Ureter (tissue), 1 donor: ENCODE results near the gene BCAS2. TPM values are rescaled to one million over a fixed set of nuclear protein-coding genes. Genes with fewer than 3 reads are reported as not detected.

Source experiments
- DNase-seq: peaks from one replicate; pipeline ENCODE4 v3.0.0-alpha.2; 2020; ENCODE audit warnings: low spot score
- total RNA-seq: library from RNA; stranded (reverse); gene quantifications from one replicate; pipeline ENCODE4 v1.2.4, GENCODE V29; 2023
- donor health status: DM: yes; HTN: yes; CAD: no.

Gene BCAS2
- total RNA-seq, 1 donor from 2014 or later: 46.0 TPM

DNA sequence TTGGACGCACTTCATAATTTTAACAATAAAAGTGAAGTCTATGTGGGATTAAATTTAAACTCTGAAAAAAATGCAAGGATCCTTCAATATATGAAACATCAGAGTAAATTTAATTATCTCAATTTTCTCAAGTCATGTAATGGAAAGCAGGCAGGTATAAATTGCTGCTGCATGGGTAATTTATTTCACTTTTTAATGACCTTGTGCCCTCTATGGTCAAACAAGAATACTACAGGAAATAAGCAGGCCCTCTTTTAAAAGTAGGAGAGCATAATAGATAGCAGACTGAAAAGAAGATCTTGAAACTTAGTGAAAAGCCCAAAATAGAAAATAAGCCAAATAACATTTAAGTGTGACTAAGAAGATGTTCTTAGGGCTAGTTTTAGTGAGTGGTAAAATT lies 22.9 kb downstream of the BCAS2 start:
- no peak for DNase-seq

DNA sequence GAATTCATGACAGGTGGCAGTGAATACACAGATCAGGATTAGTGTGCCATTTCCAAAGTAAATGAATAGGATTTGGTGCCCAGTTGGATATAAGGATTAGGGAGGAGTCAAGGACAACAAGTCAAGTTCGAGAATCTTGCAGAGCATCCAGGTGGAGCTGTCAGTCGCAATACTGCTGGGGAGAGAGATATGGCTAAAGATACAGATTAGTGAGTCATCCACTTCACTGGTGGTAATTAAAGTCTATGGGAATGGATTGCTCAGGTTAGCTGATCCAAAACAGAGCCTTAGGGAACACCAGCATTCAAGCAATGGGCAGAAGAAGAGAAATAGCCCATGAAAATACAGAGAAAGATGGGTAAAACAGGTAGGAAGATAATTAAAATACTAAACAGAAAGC lies 26.8 kb downstream of the BCAS2 start:
- DNase-seq: no peak

GRCh38 chr1:114552106-114552639 lies 29.2 kb downstream of the BCAS2 start:
- DNase-seq: no peak

DNA sequence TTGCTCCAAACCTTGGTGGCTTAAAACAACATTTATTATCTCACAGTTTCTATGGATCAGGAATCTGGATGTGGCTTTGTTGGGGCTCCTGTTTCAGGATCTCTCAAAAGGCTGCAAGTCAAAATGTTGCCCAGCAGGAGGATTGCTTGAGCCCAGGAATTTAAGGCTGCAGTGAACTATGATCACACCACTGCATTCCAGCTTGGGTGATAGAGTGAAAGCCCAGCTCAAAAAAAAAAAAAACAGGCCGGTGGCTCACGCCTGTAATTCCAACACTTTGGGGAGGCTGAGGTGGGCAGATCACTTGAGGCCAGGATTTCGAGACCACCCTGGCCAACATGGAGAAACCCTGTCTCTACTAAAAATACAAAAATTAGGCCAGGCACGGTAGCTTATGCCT lies 30.0 kb downstream of the BCAS2 start:
- DNase-seq: no peak

GRCh38 chr1:114550336-114550735 lies 31.1 kb downstream of the BCAS2 start:
- no peak for DNase-seq

DNA sequence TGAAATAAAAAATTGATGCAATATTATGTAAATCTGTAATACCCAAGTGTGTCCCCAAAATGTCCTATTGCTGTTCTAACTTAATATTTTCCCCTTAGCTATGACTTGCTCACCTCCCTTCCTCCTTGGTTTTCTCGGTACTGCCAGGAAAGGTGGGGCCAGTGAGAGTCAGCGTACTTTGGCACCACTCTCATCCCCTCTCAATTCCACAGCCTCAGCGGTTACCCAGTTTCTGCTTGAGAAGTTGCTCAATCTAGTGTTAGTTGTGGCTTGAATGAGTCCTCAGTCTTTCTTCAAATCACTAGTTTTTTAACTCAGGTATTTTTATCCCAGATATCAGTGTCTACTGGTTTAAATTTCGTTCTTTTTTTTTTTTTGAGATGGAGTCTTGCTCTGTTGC lies 32.3 kb downstream of the BCAS2 start:
- no peak for DNase-seq

DNA sequence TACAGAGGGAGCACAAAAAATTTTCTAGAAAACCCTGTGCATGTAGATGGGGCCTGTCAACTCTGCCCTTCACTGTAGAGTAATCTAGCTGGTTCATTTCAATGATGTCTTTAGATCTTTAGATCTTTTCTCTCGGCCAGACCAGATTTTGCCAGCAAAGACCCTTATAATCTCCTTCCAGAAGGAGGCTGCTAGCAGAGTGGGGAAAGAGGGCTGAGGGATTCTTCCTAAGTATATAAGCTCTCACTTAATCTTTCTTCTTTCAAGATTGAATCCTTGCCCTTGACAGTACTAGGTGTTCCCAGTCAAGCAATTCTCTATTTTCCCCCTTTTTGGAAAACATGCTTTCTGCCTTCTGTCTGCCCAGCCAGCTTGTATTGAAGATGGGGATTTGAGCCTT lies 34.3 kb downstream of the BCAS2 start:
- DNase-seq: no peak

DNA sequence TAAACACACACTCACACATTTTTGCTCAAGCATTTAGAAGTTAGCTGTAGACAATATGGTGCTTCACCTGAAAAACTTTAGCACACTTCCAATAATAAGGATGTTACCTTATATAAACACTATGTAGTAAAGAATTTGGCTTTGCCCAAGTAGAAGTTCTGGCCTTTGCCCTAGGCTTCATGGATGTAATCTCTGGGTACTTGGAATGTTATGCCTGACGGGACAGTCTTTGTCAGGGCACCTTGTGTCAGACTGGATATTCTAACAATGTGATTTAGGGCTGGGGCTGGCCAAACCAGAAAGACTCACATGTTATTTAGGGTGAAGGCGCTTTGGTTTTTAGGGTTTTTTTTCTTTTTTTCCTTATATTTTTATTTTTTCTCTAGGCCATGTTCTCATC lies 35.6 kb downstream of the BCAS2 start:
- no peak for DNase-seq

DNA sequence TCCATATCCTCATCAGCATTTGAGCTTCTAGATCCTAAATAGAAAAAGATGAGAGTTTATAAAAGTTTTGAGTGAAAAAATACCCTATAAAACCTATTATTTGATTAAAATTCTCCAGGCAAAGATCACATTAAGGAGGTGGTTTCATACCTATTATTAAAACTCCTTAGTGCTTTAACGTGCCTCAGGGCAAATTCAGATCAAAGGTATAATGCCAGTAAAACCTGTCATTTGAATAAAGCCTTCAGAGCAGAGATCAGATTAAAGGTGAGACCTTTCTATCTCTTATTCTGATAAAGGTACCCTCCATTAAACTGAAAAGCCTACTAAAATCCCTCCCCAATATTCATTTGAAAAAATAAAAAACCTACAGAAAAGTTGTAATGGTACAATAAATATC lies 36.1 kb downstream of the BCAS2 start:
- no peak for DNase-seq

DNA sequence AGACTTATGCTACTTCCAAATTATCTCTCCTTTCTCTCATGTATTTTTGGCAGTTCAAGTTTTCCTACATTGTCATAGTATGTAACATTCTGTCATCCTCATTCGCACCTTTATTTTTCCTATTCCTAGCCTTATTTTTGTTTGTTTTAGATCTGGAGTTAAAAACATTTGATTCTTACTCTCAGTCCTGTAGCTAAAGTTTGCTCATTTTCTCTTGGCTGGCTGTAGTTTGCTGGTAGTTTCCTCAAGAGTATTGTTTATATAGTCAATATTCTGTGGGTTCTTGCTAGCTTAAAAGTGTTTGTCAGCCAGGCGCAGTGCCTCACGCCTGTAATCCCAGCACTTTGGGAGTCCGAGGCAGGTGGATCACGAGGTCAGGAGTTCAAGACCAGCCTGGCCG lies 40.6 kb downstream of the BCAS2 start:
- DNase-seq: no peak

GRCh38 chr1:114540272-114540671 lies 41.1 kb downstream of the BCAS2 start:
- no peak for DNase-seq

DNA sequence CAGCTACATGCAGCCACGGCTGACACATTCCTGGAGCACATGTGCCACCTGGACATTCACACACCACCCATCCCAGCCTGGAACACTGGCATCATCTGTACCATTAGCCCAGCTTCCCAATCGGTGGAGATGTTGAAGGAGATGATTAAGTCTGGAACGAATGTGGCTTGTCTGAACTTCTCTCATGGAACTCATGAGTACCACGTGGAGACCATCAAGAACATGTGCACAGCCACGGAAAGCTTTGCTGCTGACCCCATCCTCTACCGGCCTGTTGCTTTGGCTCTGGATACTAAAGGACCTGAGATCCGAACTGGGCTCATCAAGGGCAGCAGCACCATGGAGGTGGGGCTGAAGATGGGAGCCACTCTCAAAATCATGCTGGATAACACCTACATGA lies 45.4 kb downstream of the BCAS2 start:
- no peak for DNase-seq

DNA sequence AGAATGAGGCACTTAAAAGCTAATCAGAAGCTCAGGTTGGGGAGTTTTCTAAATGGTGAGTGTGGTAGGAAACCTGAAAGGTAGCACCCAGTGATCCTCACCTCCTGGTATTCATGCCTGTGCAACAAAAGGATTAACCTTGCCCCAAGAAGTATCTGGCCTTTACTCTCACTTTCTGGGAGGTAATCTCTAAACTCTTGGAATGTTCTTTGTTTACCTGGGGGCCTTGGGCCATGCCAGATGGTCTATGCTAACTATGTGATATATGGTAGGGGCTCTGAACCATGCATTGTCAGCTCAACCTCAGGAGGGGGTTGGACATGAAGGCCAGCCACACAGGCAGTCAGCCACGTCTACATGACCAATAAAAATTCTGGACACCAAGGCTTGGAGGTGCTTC lies 46.0 kb downstream of the BCAS2 start:
- no peak for DNase-seq

DNA sequence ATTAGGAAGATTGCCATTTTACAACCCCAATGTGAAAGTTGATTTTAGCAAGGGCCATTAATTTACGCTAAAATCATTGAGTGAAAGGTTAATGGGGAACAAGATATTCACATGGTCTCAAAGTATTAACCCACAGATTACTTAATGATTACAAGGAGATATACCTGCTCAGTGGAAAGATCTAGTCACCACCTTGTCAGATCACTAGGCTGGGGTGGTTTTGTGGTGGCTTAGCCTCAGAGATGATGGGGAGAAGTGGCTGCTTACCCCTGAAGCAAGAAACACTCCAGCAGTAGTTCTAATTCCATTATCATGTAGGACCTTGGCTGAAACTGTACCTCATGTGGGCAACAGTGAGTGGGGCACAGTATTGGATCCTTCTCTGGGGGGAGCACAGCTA lies 50.3 kb downstream of the BCAS2 start:
- no peak for DNase-seq

- no peak for DNase-seq
Observed at GRCh38 chr1:114530224-114530623, 51.2 kb downstream of the BCAS2 start.

DNA sequence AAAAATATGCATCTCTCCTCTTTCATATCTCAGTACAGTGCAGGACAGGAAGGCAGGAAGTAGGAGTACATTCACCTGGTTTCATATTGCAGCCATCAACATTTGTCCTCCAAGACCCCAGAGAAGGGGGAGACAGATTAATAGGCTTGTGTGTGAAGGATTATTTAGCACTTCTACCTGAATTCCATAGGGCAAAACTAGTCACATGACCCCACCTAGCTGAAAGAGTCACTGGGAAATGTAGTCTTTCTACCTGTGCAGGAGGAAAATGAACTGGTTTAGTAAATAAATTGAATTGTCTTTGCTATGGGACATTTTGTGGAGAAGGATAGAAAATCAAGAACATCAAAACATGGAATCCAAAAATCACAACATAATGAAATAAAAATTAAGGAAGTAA lies 56.5 kb downstream of the BCAS2 start:
- no peak for DNase-seq

GRCh38 chr1:114522264-114522575 lies 59.2 kb downstream of the BCAS2 start:
- no peak for DNase-seq

- no peak for DNase-seq
Observed at GRCh38 chr1:114521396-114522263, 59.8 kb downstream of the BCAS2 start.

Other genes starting within 250 kb of the BCAS2 start
- 78.5 TPM for gene TRIM33, start 70.4 kb downstream of the BCAS2 start, total RNA-seq
- 8.4 TPM for gene DENND2C, start 88.4 kb upstream of the BCAS2 start, total RNA-seq
- 0.86 TPM for gene AMPD1, start 113.9 kb upstream of the BCAS2 start, total RNA-seq
- 21.7 TPM for gene NRAS, start 135.2 kb upstream of the BCAS2 start, total RNA-seq
- gene CSDE1, start 176.4 kb upstream of the BCAS2 start, total RNA-seq: 612 TPM
- 40.6 TPM for gene SIKE1, start 199.1 kb upstream of the BCAS2 start, total RNA-seq